Measurements from ENCODE around the gene DPH2.

DNA sequence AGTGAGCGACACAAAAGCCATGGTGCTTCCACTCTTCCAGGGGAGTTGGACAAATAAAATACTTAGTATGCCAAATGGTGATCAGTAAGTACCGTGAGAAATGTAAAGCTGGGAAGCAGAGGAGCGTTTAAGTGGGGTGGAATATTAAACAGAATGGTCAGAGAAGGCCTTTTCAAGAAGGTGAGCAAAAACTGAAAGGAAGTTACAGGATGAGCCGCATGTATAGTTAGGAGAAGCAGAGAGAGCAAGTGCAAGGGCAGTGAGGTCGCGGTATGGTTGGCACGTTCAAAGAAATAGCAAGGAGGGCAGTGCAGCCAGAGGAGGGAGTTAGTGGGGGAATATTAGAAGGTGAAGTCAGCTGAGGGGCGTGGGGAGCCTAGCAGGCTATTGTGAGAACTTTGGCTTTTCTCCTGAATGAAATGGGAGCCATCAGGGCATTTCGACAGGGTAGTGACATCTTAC lies 4.2 kb downstream of the DPH2 start:
- no peak for TF ChIP-seq GATA2 (IDR thresholded peaks at IDR 0.05; ENCODE audit: low read depth, low read length)
- TF ChIP-seq GATA3 (IDR thresholded peaks at IDR 0.05; ENCODE audit: low read depth, low read length) = no peak
